Astrocyte (in vitro differentiated cells and primary cell): ENCODE measurements around the gene PAOX. TPM values are rescaled to one million over a fixed set of nuclear protein-coding genes. Genes with fewer than 3 reads are reported as not detected.
A peak's percentile ranks its signal among the peaks of the same experiment; 100 is the strongest.

Source experiments
- DNase-seq: peaks from one replicate; pipeline ENCODE4 v3.0.0-alpha.2; 2010; ENCODE audit warnings: low read depth
- FAIRE-seq: peaks from 2 replicates; lab custom pipeline; 2011; peaks lifted over from hg19 to GRCh38; lab: Jason Lieb, UNC
- H2AFZ ChIP-seq: 2 replicates; pipeline ENCODE4 v1.6.0; 2012; ENCODE audit warnings: low read depth, low read length, inconsistent platforms
- H3K27ac ChIP-seq: 2 replicates; pipeline ENCODE4 v1.5.1; 2011; ENCODE audit warnings: low read depth, low read length, inconsistent platforms
- H3K27me3 ChIP-seq: 2 replicates; pipeline ENCODE4 v1.6.0; 2011; ENCODE audit warnings: low read length, inconsistent platforms; ENCODE audit not compliant: insufficient read depth
- H3K36me3 ChIP-seq: 2 replicates; pipeline ENCODE4 v1.5.1; 2011; ENCODE audit warnings: low read length, inconsistent platforms; ENCODE audit not compliant: insufficient read depth
- H3K4me1 ChIP-seq: 2 replicates; pipeline ENCODE4 v1.5.1; 2011; ENCODE audit warnings: low read length, inconsistent platforms; ENCODE audit not compliant: insufficient read depth
- H3K4me2 ChIP-seq: 2 replicates; pipeline ENCODE4 v1.6.0; 2012; ENCODE audit warnings: low read length, inconsistent platforms
- H3K4me3 ChIP-seq: 2 replicates; pipeline ENCODE4 v1.5.1; 2011; ENCODE audit warnings: low read depth, mild to moderate bottlenecking, low read length, inconsistent platforms; ENCODE audit not compliant: insufficient read depth
- H3K79me2 ChIP-seq: 2 replicates; pipeline ENCODE4 v1.6.0; 2012; ENCODE audit warnings: mild to moderate bottlenecking, low read length, inconsistent platforms; ENCODE audit not compliant: insufficient read depth
- H3K9ac ChIP-seq: 2 replicates; pipeline ENCODE4 v1.6.0; 2012; ENCODE audit warnings: mild to moderate bottlenecking, low read length, inconsistent platforms
- H3K9me3 ChIP-seq: 2 replicates; pipeline ENCODE4 v1.5.1; 2012; ENCODE audit warnings: low read depth, mild to moderate bottlenecking, low read length, inconsistent platforms; ENCODE audit not compliant: insufficient read depth
- H4K20me1 ChIP-seq: 2 replicates; pipeline ENCODE4 v1.6.0; 2012; ENCODE audit warnings: low read length, inconsistent platforms; ENCODE audit not compliant: insufficient read depth
- H3K27ac Mint-ChIP-seq: one replicate; pipeline ENCODE4 v1.8.0; 2021; ENCODE audit warnings: mild to moderate bottlenecking, mixed read lengths; ENCODE audit not compliant: unreplicated experiment
- H3K27me3 Mint-ChIP-seq: one replicate; pipeline ENCODE4 v1.8.0; 2021; ENCODE audit warnings: low read depth, mixed read lengths; ENCODE audit not compliant: unreplicated experiment
- H3K36me3 Mint-ChIP-seq: one replicate; pipeline ENCODE4 v1.8.0; 2021; ENCODE audit warnings: low read depth, mixed read lengths; ENCODE audit not compliant: unreplicated experiment
- H3K4me1 Mint-ChIP-seq: one replicate; pipeline ENCODE4 v1.8.0; 2021; ENCODE audit warnings: low read depth, mixed read lengths; ENCODE audit not compliant: unreplicated experiment
- H3K4me3 Mint-ChIP-seq: one replicate; pipeline ENCODE4 v1.8.0; 2021; ENCODE audit warnings: mild to moderate bottlenecking, moderate library complexity, mixed read lengths; ENCODE audit not compliant: unreplicated experiment
- H3K9me3 Mint-ChIP-seq: one replicate; pipeline ENCODE4 v1.8.0; 2021; ENCODE audit warnings: mild to moderate bottlenecking, mixed read lengths; ENCODE audit not compliant: unreplicated experiment
- CTCF ChIP-seq: IDR thresholded peaks from 2 replicates; pipeline ENCODE4 v1.5.1; 2011; ENCODE audit warnings: low read depth, mild to moderate bottlenecking, inconsistent platforms, low read length, moderate library complexity; ENCODE audit not compliant: insufficient read depth
- EZH2 ChIP-seq: IDR thresholded peaks from 2 replicates; pipeline ENCODE4 v1.6.1; 2012; ENCODE audit warnings: mild to moderate bottlenecking, low read length, inconsistent platforms; ENCODE audit not compliant: insufficient read depth
- microRNA-seq: library from miRNA; unstranded; fragments of <30 nt; microRNA quantifications from one replicate; pipeline ENCODE4 v1.2.0, GENCODE V29; 2020
- total RNA-seq: library from RNA; stranded (reverse); gene quantifications from 2 replicates; pipeline ENCODE4 v1.2.1, GENCODE V29; 2021

The PAOX gene
- total RNA-seq, 1 donor from 2014 or later, result 7.9 TPM

GRCh38 chr10:133440633-133441285 is 61.7 kb downstream of the PAOX start:
- no peak overlapping the region for H3K27ac ChIP-seq
- peaks cover 4% of the 10 kb centered on the region for H4K20me1 ChIP-seq
- no peak overlapping the region for H3K9ac ChIP-seq
- no peaks in the 10 kb centered on the region for H3K4me1 ChIP-seq
- no peak overlapping the region for H3K4me2 ChIP-seq
- H3K9me3 ChIP-seq, result no peaks in the 10 kb centered on the region
- no peaks in the 10 kb centered on the region for H3K27me3 ChIP-seq
- no peaks in the 10 kb centered on the region for H3K79me2 ChIP-seq
- no peak overlapping the region for H3K27ac Mint-ChIP-seq
- H3K36me3 Mint-ChIP-seq, result peaks cover 4% of the 10 kb centered on the region
- no peak overlapping the region for H3K4me3 Mint-ChIP-seq
- peaks cover 5% of the 10 kb centered on the region for H3K27me3 Mint-ChIP-seq
- no peak for FAIRE-seq
- peaks cover 17% of the 10 kb centered on the region for H3K9me3 Mint-ChIP-seq
- H3K36me3 ChIP-seq, result no peaks in the 10 kb centered on the region
- DNase-seq, result no peak
- H3K4me1 Mint-ChIP-seq, result peaks cover 4% of the 10 kb centered on the region
- no peak overlapping the region for H3K4me3 ChIP-seq
- no peak overlapping the region for H2AFZ ChIP-seq
- no peak for TF ChIP-seq CTCF
- TF ChIP-seq EZH2, result no peak

Small RNAs within 50 kb of the gene (microRNA-seq; reads per million reads assigned to microRNA genes)
- gene MIR3944, result 15.6 reads per million, percentile 43 among the genes with 10 or more reads in this experiment

Other genes starting within 250 kb of the PAOX start
- 2.6 and 4.1 TPM in 2 replicates for gene KNDC1, start 219.0 kb upstream of the PAOX start, total RNA-seq
- 0.18 TPM in 1 of 2 replicates, not detected in the other for gene UTF1, start 149.0 kb upstream of the PAOX start, total RNA-seq
- 0.11 TPM in 1 of 2 replicates, not detected in the other for gene VENTX, start 141.4 kb upstream of the PAOX start, total RNA-seq
- gene ADAM8, start 102.4 kb upstream of the PAOX start, total RNA-seq, result 1.7 and 4.6 TPM in 2 replicates
- gene TUBGCP2, start 70.4 kb upstream of the PAOX start, total RNA-seq, result 56.2 and 57.8 TPM in 2 replicates
- gene ZNF511, start 70.3 kb upstream of the PAOX start, total RNA-seq, result 23.8 and 25.5 TPM in 2 replicates
- gene CALY, start 42.4 kb upstream of the PAOX start, total RNA-seq, result 0.77 and 1.1 TPM in 2 replicates
- not detected in 2 replicates for gene PRAP1, start 31.9 kb upstream of the PAOX start, total RNA-seq
- gene FUOM, start 21.2 kb upstream of the PAOX start, total RNA-seq, result 28.8 and 29.3 TPM in 2 replicates
- gene ECHS1, start 5.9 kb upstream of the PAOX start, total RNA-seq, result 81.0 and 90.9 TPM in 2 replicates
- 44.0 and 52.3 TPM in 2 replicates for gene MTG1, start 14.9 kb downstream of the PAOX start, total RNA-seq
- 3.7 and 4.0 TPM in 2 replicates for gene SPRN, start 45.4 kb downstream of the PAOX start, total RNA-seq
- 0.43 and 0.50 TPM in 2 replicates for gene SCART1, start 74.7 kb downstream of the PAOX start, total RNA-seq
- gene CYP2E1, start 148.1 kb downstream of the PAOX start, total RNA-seq, result 2.2 TPM in 2 replicates
- 0.23 TPM in 1 of 2 replicates, not detected in the other for gene SYCE1, start 186.3 kb downstream of the PAOX start, total RNA-seq
- not detected in 2 replicates for gene FRG2B, start 247.5 kb downstream of the PAOX start, total RNA-seq